Large intestine (tissue), 3 donors: ENCODE data around the gene SLC31A2. TPM values are rescaled to one million over a fixed set of nuclear protein-coding genes. Genes with fewer than 3 reads are reported as not detected.
"Not testable (repeated sequence)": the region's sequence is repeated elsewhere in the genome, so short reads cannot be mapped to it uniquely, and the experiment has no call there.

Source experiments
- DNase-seq, 2 donors: peaks; one replicate each; pipeline versions ENCODE4 v3.0.0 to v3.0.0-alpha.2; 2013
- H3K27ac ChIP-seq: one replicate; pipeline ENCODE4 v1.5.1; 2013; ENCODE audit warnings: low read length
- H3K27me3 ChIP-seq: 2 replicates; pipeline ENCODE4 v1.6.1; 2013; ENCODE audit warnings: low read length; ENCODE audit not compliant: control insufficient read depth, insufficient read depth
- H3K36me3 ChIP-seq: 2 replicates; pipeline ENCODE4 v1.6.1; 2013; ENCODE audit warnings: low read length; ENCODE audit not compliant: control insufficient read depth, insufficient read depth
- H3K4me1 ChIP-seq: one replicate; pipeline ENCODE4 v1.6.1; 2013; ENCODE audit warnings: low read length; ENCODE audit not compliant: control insufficient read depth, insufficient read depth
- H3K4me3 ChIP-seq: one replicate; pipeline ENCODE4 v1.5.1; 2013; ENCODE audit warnings: low read length
- H3K9me3 ChIP-seq: one replicate; pipeline ENCODE4 v1.6.1; 2013; ENCODE audit warnings: mild to moderate bottlenecking, low read depth, low read length, moderate library complexity; ENCODE audit not compliant: control insufficient read depth
- WGBS: methylation state at CpG from one replicate; pipeline ENCODE4 v1.1.5; 2013; ENCODE audit warnings: low lambda C conversion rate; ENCODE audit not compliant: insufficient coverage; 5-methylcytosine and 5-hydroxymethylcytosine counted together
- polyA plus RNA-seq: library from polyadenylated mRNA; unstranded; fragments of 120-200 nt; gene quantifications from one replicate; pipeline ENCODE4 v1.2.1, GENCODE V29; 2013

Gene SLC31A2
- polyA plus RNA-seq, 1 donor, result 11.4 TPM

- Histone ChIP-seq H3K27me3 (peaks cover 4% of the 10 kb centered on the region), H3K36me3 (no peaks in the 10 kb centered on the region), H3K4me3 (no peak overlapping the region), H3K27ac (no peak overlapping the region), H3K4me1 (no peaks in the 10 kb centered on the region), H3K9me3 (no peaks in the 10 kb centered on the region)
- no peak for DNase-seq
- no CpG with 5 or more reads among the region's 3 CpGs for WGBS
These were observed 19.1 kb upstream of the SLC31A2 start for GRCh38 chr9:113131689-113132151.

GRCh38 chr9:113137196-113138168, 13.3 kb upstream of the SLC31A2 start:
- WGBS, result no CpG with 5 or more reads among the region's 9 CpGs
- Histone ChIP-seq H3K4me3 (no peak overlapping the region), H3K27ac (no peak overlapping the region), H3K36me3 (no peaks in the 10 kb centered on the region), H3K4me1 (no peaks in the 10 kb centered on the region), H3K27me3 (peaks cover 8% of the 10 kb centered on the region), H3K9me3 (no peaks in the 10 kb centered on the region)
- DNase-seq, result no peak

- Histone ChIP-seq H3K9me3 (no peaks in the 10 kb centered on the region), H3K4me1 (no peaks in the 10 kb centered on the region), H3K27me3 (peaks cover 12% of the 10 kb centered on the region), H3K27ac (no peak overlapping the region), H3K4me3 (no peak overlapping the region), H3K36me3 (no peaks in the 10 kb centered on the region)
- no CpG with 5 or more reads among the region's 3 CpGs for WGBS
- DNase-seq, result no peak
These were observed 12.0 kb upstream of the SLC31A2 start for GRCh38 chr9:113138760-113139159.

- Histone ChIP-seq H3K4me1 (no peaks in the 10 kb centered on the region), H3K27ac (no peak overlapping the region), H3K27me3 (peaks cover 15% of the 10 kb centered on the region), H3K9me3 (no peaks in the 10 kb centered on the region), H3K4me3 (no peak overlapping the region), H3K36me3 (no peaks in the 10 kb centered on the region)
- WGBS, result no CpG with 5 or more reads among the region's 4 CpGs
- no peak for DNase-seq
These were observed 11.5 kb upstream of the SLC31A2 start for GRCh38 chr9:113139225-113139829.

- H3K27ac ChIP-seq, result no peak overlapping the region
- peaks cover 17% of the 10 kb centered on the region for H3K27me3 ChIP-seq
- no peak overlapping the region for H3K4me3 ChIP-seq
- no peak for DNase-seq
- no peaks in the 10 kb centered on the region for H3K9me3 ChIP-seq
- no peaks in the 10 kb centered on the region for H3K4me1 ChIP-seq
- 74% methylated on average over 4 of the region's 5 CpGs for WGBS
- no peaks in the 10 kb centered on the region for H3K36me3 ChIP-seq
These were observed 10.9 kb upstream of the SLC31A2 start for GRCh38 chr9:113139953-113140352.

- H3K27ac ChIP-seq, H3K9me3 ChIP-seq, H3K36me3 ChIP-seq, H3K4me1 ChIP-seq, H3K4me3 ChIP-seq, DNase-seq: not testable (repeated sequence)
- H3K27me3 ChIP-seq, result peaks cover 23% of the 10 kb centered on the region
- 80% methylated on average over 1 of the region's 9 CpGs for WGBS
These were observed 9.9 kb upstream of the SLC31A2 start for GRCh38 chr9:113140896-113141295.

- 60% methylated on average over 1 of the region's 5 CpGs for WGBS
- H3K27ac ChIP-seq, result no peak overlapping the region
- H3K27me3 ChIP-seq, result peaks cover 15% of the 10 kb centered on the region
- DNase-seq, result no peak
- H3K4me3 ChIP-seq, result no peak overlapping the region
- no peaks in the 10 kb centered on the region for H3K36me3 ChIP-seq
- H3K4me1 ChIP-seq, result no peaks in the 10 kb centered on the region
- H3K9me3 ChIP-seq, result no peaks in the 10 kb centered on the region
These were observed 7.2 kb upstream of the SLC31A2 start for GRCh38 chr9:113143432-113144227.

GRCh38 chr9:113148372-113148705, 2.5 kb upstream of the SLC31A2 start:
- H3K4me1 ChIP-seq, result peaks cover 3% of the 10 kb centered on the region
- no CpG with 5 or more reads among the region's 6 CpGs for WGBS
- no peak for DNase-seq
- no peak overlapping the region for H3K4me3 ChIP-seq
- no peaks in the 10 kb centered on the region for H3K36me3 ChIP-seq
- no peaks in the 10 kb centered on the region for H3K9me3 ChIP-seq
- no peak overlapping the region for H3K27ac ChIP-seq
- peaks cover 15% of the 10 kb centered on the region for H3K27me3 ChIP-seq

- WGBS, result no CpG with 5 or more reads among the region's 8 CpGs
These were observed 1.9 kb upstream of the SLC31A2 start for GRCh38 chr9:113148781-113149510.

GRCh38 chr9:113149561-113149960, 1.2 kb upstream of the SLC31A2 start:
- not testable (repeated sequence) for H3K27me3 ChIP-seq, H3K4me3 ChIP-seq, H3K4me1 ChIP-seq, H3K27ac ChIP-seq, H3K9me3 ChIP-seq, DNase-seq, H3K36me3 ChIP-seq
- WGBS, result no CpG with 5 or more reads among the region's 10 CpGs

More at GRCh38 chr9:113148781-113149510, 1.9 kb upstream of the SLC31A2 start:
- Histone ChIP-seq H3K4me1 (peaks cover 3% of the 10 kb centered on the region), H3K27ac (no peak overlapping the region), H3K36me3 (no peaks in the 10 kb centered on the region), H3K4me3 (no peak overlapping the region), H3K9me3 (no peaks in the 10 kb centered on the region), H3K27me3 (peaks cover 9% of the 10 kb centered on the region)
- no peak for DNase-seq
